PFSK-1 (cell line): ENCODE results near the gene LYL1.

Experiments used
- FOXP2 ChIP-seq: optimal IDR thresholded peaks from 2 replicates; pipeline ENCODE3; 2011; ENCODE audit warnings: borderline replicate concordance, control low read depth, inconsistent platforms; ENCODE audit not compliant: insufficient read depth; ENCODE audit errors: extremely low read length, extremely low read depth
- POLR2AphosphoS5 ChIP-seq: IDR thresholded peaks from 2 replicates; pipeline ENCODE4 v1.6.1; 2012; ENCODE audit warnings: low read depth, mild to moderate bottlenecking, control low read depth, low read length, moderate library complexity
- SIN3A ChIP-seq: IDR thresholded peaks from 2 replicates; pipeline ENCODE4 v1.6.1; 2012; ENCODE audit warnings: mild to moderate bottlenecking, low read length, moderate library complexity, borderline replicate concordance; ENCODE audit not compliant: insufficient read depth
- TAF1 ChIP-seq: IDR thresholded peaks from 2 replicates; pipeline ENCODE4 v1.6.1; 2012; ENCODE audit warnings: low read length, control low read depth, borderline replicate concordance; ENCODE audit not compliant: insufficient read depth

DNA sequence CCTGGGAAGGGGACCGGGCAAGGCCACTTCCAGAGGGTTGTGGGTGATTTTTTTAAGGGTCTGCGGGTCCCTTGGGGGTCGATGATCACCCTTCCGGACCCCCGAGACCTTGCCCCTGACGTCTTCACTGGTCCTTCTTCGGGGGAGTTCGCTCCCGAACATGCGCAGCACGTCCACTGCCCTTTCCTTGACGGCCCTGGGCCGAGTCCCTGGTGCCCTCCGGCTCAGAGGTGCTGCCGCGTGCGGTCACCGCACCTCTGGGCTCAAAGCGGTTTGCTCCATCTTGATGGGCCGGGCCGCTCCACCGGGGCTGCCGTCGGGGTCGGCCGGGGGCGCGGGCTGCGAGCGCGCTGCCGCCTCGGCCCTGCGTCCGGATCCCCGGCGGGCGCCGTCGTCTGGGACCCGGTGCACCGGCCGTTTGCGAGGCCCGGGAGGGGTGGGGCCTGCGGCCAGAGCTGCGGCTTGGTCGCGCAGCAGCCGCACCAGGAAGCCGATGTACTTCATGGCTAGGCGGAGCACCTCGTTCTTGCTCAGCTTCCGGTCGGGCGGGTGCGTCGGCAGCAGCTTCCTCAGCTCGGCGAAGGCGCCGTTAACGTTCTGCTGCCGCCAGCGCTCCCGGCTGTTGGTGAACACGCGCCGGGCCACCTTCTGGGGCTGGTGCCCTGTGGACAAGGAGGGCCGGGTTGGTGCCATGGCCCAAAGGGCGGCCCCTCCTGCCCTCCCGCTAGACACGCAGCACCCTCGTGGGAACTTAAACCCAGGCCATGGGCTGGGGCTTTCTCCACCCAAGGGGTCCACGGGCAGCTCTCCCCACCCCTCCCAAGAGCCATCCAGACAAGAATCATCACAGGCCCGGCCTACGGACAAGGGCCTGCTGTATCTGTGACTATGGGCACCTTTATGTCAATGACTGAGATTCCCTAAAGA is 3.3 kb downstream of the LYL1 start:
- TF ChIP-seq TAF1 = no peak
- no peak for TF ChIP-seq POLR2AphosphoS5
- no peak for TF ChIP-seq FOXP2
- TF ChIP-seq SIN3A = no peak
